ENCODE results near the gene MAT2B.

Gene MAT2B

DNA sequence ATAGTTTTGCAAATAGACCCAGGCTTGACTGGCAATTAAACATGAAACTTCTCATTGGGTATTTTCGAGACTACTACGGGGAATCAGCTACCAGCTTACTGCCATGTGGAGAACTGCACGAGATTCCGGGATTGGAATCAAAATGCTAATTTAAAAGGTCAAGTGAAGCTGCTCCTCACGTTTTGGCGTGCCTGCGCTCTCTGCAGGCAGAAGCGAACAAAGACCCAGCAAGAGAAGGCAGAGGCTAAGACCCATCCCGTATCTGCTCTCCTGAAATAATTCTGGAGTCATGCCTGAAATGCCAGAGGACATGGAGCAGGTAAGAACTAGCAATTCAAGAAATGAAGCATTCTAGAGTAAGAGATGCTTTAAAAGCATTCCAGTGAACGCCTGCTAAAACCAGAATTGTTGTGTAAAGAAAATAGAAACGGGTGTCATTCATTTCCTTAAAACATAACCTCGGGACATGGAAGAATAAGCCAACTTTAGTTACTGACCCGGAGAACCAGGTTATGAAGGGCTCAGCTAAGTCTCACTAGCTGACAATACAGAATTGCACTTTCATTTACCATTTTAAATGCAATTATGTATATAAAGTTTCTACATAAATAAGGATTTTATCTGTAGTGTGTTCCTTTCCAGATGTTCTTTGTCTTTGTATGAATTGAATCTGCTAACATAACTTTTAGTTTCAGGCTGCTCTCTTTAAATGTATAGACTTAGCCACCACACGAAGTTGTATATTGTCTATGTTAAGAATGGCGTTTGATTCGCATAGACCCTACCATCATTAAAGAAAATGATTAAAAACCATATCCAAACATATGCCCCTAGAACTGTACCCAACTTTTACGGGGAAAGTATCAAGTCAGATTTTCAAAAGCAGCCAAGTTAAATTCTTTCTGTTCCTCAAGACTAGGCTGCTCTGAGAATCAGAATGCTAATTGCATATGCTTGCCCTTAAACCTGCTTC lies 2.0 kb upstream of the MAT2B start (continued):
- TF ChIP-seq, protein P1, sequence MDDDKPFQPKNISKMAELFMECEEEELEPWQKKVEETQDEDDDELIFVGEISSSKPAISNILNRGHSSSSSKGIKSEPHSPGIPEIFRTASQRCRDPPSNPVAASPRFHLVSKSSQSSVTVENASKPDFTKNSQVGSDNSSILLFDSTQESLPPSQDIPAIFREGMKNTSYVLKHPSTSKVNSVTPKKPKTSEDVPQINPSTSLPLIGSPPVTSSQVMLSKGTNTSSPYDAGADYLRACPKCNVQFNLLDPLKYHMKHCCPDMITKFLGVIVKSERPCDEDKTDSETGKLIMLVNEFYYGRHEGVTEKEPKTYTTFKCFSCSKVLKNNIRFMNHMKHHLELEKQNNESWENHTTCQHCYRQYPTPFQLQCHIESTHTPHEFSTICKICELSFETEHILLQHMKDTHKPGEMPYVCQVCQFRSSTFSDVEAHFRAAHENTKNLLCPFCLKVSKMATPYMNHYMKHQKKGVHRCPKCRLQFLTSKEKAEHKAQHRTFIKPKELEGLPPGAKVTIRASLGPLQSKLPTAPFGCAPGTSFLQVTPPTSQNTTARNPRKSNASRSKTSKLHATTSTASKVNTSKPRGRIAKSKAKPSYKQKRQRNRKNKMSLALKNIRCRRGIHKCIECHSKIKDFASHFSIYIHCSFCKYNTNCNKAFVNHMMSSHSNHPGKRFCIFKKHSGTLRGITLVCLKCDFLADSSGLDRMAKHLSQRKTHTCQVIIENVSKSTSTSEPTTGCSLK (tag by site-specific recombination; IDR thresholded peaks at IDR 0.05) = no peak
- TF ChIP-seq ZBTB17 (tag by site-specific recombination; IDR thresholded peaks at IDR 0.05) (peak; percentile 97), ZNF837 (tag by site-specific recombination; IDR thresholded peaks at IDR 0.05) (no peak), KLF8 (tag by site-specific recombination; IDR thresholded peaks at IDR 0.05) (no peak), SP2 (tag by site-specific recombination; IDR thresholded peaks at IDR 0.05) (no peak), ZNF660 (tag by site-specific recombination; IDR thresholded peaks at IDR 0.05) (peak; percentile 48; the same call in 1 of the 2 replicates), ZBTB1 (tag by site-specific recombination; IDR thresholded peaks at IDR 0.05) (no peak), ZNF114 (tag by site-specific recombination; IDR thresholded peaks at IDR 0.05) (no peak), ZNF202 (tag by site-specific recombination; IDR thresholded peaks at IDR 0.05; ENCODE audit: borderline replicate concordance) (no peak)
- TF ChIP-seq, protein P2, sequence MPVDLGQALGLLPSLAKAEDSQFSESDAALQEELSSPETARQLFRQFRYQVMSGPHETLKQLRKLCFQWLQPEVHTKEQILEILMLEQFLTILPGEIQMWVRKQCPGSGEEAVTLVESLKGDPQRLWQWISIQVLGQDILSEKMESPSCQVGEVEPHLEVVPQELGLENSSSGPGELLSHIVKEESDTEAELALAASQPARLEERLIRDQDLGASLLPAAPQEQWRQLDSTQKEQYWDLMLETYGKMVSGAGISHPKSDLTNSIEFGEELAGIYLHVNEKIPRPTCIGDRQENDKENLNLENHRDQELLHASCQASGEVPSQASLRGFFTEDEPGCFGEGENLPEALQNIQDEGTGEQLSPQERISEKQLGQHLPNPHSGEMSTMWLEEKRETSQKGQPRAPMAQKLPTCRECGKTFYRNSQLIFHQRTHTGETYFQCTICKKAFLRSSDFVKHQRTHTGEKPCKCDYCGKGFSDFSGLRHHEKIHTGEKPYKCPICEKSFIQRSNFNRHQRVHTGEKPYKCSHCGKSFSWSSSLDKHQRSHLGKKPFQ (tag by site-specific recombination; IDR thresholded peaks at IDR 0.05) = no peak

DNA sequence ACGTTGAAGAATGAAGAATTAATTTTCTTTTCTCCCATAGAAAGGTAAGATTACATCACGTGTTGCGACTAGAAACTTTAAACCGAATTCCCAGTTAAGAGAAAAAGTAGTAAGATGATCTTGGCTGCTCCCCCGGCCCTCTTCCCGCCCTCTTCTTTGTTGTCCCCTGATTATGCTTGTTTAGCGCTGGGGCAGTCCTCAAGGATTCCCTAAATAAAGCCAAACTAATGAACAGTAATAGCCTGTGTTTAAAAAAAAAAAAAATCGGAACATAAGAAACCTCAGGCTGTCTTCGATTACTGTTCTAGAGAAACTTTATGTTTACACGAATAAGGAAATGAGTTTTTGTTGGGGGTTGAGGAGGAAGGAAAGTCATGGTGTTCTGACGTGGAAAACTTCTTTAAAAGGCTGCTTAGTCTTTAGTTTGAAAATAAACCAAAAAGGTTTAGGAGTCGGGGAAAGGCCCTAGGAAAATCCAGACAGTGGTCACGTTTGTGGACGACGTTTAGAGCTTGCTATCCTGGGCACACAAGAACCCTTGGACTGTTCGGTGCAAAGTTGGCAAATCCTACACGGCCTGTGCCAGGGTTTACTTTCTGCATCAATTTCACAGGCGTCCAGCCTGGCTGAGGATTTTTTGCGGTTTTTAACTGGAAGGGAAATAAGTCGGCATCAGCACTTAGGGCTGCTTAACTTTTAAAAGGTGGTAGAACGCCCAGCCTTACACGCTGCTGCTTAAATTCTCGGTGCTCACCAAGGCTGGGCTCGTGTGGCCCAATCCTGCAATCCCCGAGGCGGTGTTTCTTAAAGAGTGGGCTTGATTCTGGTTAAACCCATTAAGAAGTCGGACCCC lies 1.1 kb upstream of the MAT2B start:
- peak overlapping the region; percentile 43 for H3K4me3 ChIP-seq (ENCODE audit: low read depth, low read length)
- peaks cover 10% of the 10 kb centered on the region for H3K4me1 ChIP-seq (ENCODE audit: control insufficient read depth, insufficient read depth, low read length)
- ChIA-PET CTCF (interaction anchor here (0.6 to 1.1 kb wide), 5 partner anchors 31 to 1111 kb away, joined by 3 to 6 read pairs (median 3); partner anchors contain the start of genes HMMR and NUDCD2), POLR2A (interaction anchor here (1.3 to 2.1 kb wide), 3 partner anchors 36 to 67 kb away, joined by 3 to 49 read pairs (median 7); partner anchors contain the start of genes CCNG1, HMMR and NUDCD2)
- H3K9me3 ChIP-seq (ENCODE audit: control insufficient read depth, insufficient read depth, low read depth, low read length) = no peaks in the 10 kb centered on the region
- peak overlapping the region; percentile 92 for H3K27ac ChIP-seq (ENCODE audit: extremely low read depth, low read depth, low read length)
- no peaks in the 10 kb centered on the region for H3K36me3 ChIP-seq (ENCODE audit: control insufficient read depth in 2 of 2, insufficient read depth in 1 of 2, low read length in 2 of 2)
- TF ChIP-seq ZNF433 (tag by site-specific recombination; IDR thresholded peaks at IDR 0.05; ENCODE audit: low read depth) = no peak
- TF ChIP-seq, protein P3, sequence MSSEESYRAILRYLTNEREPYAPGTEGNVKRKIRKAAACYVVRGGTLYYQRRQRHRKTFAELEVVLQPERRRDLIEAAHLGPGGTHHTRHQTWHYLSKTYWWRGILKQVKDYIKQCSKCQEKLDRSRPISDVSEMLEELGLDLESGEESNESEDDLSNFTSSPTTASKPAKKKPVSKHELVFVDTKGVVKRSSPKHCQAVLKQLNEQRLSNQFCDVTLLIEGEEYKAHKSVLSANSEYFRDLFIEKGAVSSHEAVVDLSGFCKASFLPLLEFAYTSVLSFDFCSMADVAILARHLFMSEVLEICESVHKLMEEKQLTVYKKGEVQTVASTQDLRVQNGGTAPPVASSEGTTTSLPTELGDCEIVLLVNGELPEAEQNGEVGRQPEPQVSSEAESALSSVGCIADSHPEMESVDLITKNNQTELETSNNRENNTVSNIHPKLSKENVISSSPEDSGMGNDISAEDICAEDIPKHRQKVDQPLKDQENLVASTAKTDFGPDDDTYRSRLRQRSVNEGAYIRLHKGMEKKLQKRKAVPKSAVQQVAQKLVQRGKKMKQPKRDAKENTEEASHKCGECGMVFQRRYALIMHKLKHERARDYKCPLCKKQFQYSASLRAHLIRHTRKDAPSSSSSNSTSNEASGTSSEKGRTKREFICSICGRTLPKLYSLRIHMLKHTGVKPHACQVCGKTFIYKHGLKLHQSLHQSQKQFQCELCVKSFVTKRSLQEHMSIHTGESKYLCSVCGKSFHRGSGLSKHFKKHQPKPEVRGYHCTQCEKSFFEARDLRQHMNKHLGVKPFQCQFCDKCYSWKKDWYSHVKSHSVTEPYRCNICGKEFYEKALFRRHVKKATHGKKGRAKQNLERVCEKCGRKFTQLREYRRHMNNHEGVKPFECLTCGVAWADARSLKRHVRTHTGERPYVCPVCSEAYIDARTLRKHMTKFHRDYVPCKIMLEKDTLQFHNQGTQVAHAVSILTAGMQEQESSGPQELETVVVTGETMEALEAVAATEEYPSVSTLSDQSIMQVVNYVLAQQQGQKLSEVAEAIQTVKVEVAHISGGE (tag by site-specific recombination; conservative IDR thresholded peaks at IDR 0.05; ENCODE audit: low read depth) = peak; percentile 66
- TF ChIP-seq ZXDB (tag by site-specific recombination; IDR thresholded peaks at IDR 0.05) = 0 out of 2 replicates have a peak, but pooled peaks have one; percentile 18
- peak; percentile 55; the same call in 1 of the 2 replicates for TF ChIP-seq ZBTB20 (tag by site-specific recombination; IDR thresholded peaks at IDR 0.05)
- TF ChIP-seq ZNF621 (tag by site-specific recombination; IDR thresholded peaks at IDR 0.05) = no peak
- no peak for TF ChIP-seq ZNF37A (tag by site-specific recombination; IDR thresholded peaks at IDR 0.05)
- peak; percentile 54 for TF ChIP-seq PRDM1 (tag by site-specific recombination; IDR thresholded peaks at IDR 0.05)
- TF ChIP-seq ZNF239 (tag by site-specific recombination; IDR thresholded peaks at IDR 0.05) = no peak
- TF ChIP-seq ZFP3 (tag by site-specific recombination; IDR thresholded peaks at IDR 0.05; ENCODE audit: low read depth) = no peak
- TF ChIP-seq ZFP69B (tag by site-specific recombination; IDR thresholded peaks at IDR 0.05) = peak; percentile 92
- TF ChIP-seq ZNF335 (tag by site-specific recombination; conservative IDR thresholded peaks at IDR 0.05) = peak; percentile 75
- TF ChIP-seq, protein P4, sequence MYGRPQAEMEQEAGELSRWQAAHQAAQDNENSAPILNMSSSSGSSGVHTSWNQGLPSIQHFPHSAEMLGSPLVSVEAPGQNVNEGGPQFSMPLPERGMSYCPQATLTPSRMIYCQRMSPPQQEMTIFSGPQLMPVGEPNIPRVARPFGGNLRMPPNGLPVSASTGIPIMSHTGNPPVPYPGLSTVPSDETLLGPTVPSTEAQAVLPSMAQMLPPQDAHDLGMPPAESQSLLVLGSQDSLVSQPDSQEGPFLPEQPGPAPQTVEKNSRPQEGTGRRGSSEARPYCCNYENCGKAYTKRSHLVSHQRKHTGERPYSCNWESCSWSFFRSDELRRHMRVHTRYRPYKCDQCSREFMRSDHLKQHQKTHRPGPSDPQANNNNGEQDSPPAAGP (tag by site-specific recombination; IDR thresholded peaks at IDR 0.05) = no peak
- TF ChIP-seq ZNF654 (tag by site-specific recombination; IDR thresholded peaks at IDR 0.05; ENCODE audit: low read depth) = no peak
- TF ChIP-seq, protein P5, sequence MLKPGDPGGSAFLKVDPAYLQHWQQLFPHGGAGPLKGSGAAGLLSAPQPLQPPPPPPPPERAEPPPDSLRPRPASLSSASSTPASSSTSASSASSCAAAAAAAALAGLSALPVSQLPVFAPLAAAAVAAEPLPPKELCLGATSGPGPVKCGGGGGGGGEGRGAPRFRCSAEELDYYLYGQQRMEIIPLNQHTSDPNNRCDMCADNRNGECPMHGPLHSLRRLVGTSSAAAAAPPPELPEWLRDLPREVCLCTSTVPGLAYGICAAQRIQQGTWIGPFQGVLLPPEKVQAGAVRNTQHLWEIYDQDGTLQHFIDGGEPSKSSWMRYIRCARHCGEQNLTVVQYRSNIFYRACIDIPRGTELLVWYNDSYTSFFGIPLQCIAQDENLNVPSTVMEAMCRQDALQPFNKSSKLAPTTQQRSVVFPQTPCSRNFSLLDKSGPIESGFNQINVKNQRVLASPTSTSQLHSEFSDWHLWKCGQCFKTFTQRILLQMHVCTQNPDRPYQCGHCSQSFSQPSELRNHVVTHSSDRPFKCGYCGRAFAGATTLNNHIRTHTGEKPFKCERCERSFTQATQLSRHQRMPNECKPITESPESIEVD (tag by site-specific recombination; IDR thresholded peaks at IDR 0.05) = peak; percentile 82
